ENCODE measurements around the gene FGD3.
A peak's percentile ranks its signal among the peaks of the same experiment; 100 is the strongest.

Gene FGD3

DNA sequence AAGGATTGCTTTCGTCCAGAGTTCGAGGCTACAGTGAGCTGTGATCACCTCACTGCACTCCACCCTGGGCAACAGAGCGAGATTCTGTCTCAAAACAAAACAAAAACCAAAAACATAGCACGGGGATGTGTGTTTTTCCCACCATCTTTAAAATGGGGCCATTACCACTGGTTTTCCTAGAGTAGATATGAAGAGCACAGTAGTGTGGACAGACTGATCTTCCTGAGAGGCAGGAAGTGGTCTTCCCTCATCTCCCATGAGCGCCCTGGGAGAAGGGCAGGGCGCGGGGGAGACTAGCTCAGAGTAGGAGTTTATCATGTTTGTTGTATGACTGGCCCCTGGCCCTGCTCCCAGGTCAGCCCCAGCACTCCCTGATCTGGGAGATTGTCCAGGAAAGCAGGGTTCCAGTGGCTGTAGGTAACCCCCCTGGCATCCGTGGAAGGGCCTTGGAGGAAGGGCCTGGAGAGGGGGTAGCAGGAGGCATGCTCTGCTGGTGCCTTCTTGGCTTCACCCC, 113.5 kb downstream of the FGD3 start:
- peak; percentile 67 for FAIRE-seq
- TF ChIP-seq POLR2AphosphoS5 (IDR thresholded peaks at IDR 0.05; ENCODE audit: low read depth, low read length), result no peak
- TF ChIP-seq TAF1 (IDR thresholded peaks at IDR 0.05; ENCODE audit: borderline replicate concordance, low read depth, low read length), result no peak
- no peak for TF ChIP-seq POLR2A (IDR thresholded peaks at IDR 0.05; ENCODE audit: low read depth, low read length)
- no peak for DNase-seq (ENCODE audit: insufficient read length)

DNA sequence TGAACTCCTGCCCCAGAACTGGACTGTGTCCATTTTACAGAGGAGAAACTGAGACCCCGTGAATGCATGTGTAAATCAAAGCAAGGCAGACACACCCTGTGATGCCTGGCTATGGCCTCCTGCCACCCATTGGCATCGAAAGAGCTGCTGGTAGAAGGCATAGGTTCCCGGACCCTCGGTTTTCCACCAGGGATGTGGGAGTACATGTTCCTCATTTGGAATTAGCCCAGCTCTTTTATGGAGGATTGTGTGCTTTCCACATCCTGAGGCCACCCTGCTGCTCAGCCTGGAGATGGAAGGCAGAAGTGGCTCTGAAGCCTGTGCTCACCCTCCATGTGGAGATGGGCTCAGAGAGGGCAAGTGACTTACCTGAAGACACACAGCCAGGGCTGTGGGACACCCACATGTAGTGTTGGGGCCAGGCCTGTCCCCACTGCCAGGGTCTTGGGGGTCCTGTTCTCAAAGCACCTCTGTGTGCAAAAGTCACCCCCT, 114.0 kb downstream of the FGD3 start:
- no peak for FAIRE-seq
- TF ChIP-seq POLR2AphosphoS5 (IDR thresholded peaks at IDR 0.05; ENCODE audit: low read depth, low read length) (no peak), POLR2A (IDR thresholded peaks at IDR 0.05; ENCODE audit: low read depth, low read length) (no peak), TAF1 (IDR thresholded peaks at IDR 0.05; ENCODE audit: borderline replicate concordance, low read depth, low read length) (no peak)
- no peak for DNase-seq (ENCODE audit: insufficient read length)

DNA sequence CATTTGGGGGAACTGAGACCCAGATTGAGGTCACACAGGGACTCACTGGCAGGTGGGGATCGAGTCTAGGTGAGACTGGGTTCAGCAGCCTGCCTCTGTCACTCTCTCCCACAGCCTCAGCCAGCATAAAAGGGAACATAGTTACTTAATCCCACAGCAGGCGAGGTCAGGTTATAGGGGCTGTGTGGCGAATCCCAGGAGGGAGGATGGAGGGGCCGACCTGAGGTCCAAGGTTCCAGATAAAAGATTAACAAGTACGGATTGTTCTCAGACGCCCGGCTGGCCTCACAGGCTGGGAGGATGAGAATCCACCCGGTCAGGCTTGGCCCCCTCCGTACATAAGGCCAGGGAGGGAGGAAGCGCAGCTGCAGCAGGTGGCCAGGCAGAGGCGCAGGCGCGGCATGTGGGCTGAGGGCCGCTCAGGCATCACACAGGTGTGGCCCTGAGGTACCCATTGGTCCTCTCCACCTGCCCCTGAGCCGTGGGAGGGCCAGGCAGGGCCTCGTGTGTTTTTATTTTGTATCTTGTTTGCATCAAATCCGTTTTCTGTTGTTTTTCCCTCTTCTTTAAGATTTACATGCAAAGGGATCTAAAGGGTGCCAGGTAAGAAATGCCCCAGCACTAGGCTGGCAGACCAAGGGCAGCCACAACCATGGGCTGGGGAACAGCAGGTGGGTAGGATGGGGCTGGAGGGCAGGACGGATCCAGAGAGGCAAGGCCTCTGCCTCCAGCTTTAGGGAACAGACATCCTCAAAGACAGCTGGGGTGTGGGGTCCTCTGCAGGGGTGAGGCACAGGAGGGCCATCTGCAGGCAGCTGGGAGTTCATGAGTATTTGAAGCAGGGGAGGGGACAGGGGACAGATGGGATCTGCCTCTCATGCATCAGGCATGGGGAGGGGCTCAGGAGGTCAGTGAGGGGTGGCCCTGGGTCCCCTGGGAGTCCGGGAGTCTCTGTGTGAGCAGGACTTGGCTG, 114.8 kb downstream of the FGD3 start:
- DNase-seq (ENCODE audit: insufficient read length) (peak; percentile 56), FAIRE-seq (peak; percentile 94)
- TF ChIP-seq POLR2A (IDR thresholded peaks at IDR 0.05; ENCODE audit: low read depth, low read length) (no peak), TAF1 (IDR thresholded peaks at IDR 0.05; ENCODE audit: borderline replicate concordance, low read depth, low read length) (0 out of 2 replicates have a peak, but pooled peaks have one; percentile 17), POLR2AphosphoS5 (IDR thresholded peaks at IDR 0.05; ENCODE audit: low read depth, low read length) (0 out of 2 replicates have a peak, but pooled peaks have one; percentile 49)

DNA sequence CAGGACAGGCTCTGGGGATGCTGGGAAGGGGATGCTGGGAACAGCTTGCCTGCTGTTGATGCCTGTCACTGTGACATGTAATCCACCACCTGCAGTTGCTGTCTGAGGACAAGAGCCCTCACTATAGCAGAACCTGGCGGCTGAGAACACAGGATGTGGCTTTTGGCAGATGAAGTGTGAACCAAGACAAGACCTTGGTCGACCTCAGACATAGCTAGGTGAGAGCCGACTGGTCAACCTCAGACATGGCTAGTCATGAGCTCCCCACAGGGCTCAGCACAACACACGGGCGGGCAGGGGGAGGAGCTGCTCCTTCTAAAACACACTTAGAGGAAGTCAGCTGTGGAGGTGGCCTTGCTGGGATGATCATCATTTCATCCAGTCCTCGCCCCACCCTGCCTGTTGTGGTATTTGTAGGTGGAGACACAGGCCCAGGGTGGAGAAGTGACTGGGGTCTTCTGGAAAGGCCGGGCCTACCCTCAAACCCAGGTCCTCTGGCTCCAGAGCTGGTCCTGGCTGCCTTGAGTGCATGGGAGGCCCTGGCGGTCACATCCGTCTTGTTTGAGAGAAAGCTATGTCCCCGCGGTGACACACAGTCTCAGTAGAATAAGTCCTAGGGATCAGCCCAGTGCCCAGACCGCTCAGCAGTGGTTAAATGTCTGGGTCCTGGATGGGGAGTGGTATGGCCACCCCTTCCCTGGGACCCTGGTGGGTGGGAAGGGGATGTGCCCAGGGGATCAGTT, 117.2 kb downstream of the FGD3 start:
- TF ChIP-seq POLR2A (IDR thresholded peaks at IDR 0.05; ENCODE audit: low read depth, low read length), result peak; percentile 60; the same call in 1 of the 2 replicates
- 0 out of 2 replicates have a peak, but pooled peaks have one; percentile 20 for TF ChIP-seq TAF1 (IDR thresholded peaks at IDR 0.05; ENCODE audit: borderline replicate concordance, low read depth, low read length)
- peak; percentile 76 for TF ChIP-seq POLR2AphosphoS5 (IDR thresholded peaks at IDR 0.05; ENCODE audit: low read depth, low read length)
- peak; percentile 99 for FAIRE-seq
- peak; percentile 88 for DNase-seq (ENCODE audit: insufficient read length)

DNA sequence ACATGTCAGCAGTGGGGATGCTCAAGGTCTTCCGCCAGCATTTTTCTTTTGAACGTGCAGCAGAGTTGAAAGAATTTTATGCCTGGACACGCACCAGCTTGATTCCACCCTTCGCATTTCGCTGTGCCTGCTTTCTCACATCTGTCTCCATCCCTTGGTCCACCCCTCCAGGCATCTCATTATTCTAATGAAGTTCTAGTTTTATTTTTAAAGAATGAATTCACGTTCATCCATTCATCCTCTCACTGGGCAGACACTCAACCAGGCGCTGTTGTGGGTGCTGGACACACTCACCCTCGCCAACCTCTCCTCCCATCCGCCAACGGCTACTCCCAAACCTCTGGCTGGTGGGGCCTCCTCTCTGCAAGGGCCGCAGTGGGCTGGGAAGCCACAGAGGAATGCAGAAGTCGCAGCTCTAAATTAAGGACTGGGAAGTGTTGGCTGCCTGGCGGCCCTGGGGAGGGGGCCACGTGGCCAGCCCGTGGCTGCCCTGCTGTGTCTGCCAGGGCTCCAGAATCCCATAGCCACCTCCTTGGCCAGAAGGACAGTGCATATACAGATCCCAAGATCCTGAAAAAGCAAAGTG, 117.9 kb downstream of the FGD3 start:
- FAIRE-seq, result no peak
- TF ChIP-seq TAF1 (IDR thresholded peaks at IDR 0.05; ENCODE audit: borderline replicate concordance, low read depth, low read length) (no peak), POLR2AphosphoS5 (IDR thresholded peaks at IDR 0.05; ENCODE audit: low read depth, low read length) (no peak), POLR2A (IDR thresholded peaks at IDR 0.05; ENCODE audit: low read depth, low read length) (no peak)
- DNase-seq (ENCODE audit: insufficient read length), result no peak

DNA sequence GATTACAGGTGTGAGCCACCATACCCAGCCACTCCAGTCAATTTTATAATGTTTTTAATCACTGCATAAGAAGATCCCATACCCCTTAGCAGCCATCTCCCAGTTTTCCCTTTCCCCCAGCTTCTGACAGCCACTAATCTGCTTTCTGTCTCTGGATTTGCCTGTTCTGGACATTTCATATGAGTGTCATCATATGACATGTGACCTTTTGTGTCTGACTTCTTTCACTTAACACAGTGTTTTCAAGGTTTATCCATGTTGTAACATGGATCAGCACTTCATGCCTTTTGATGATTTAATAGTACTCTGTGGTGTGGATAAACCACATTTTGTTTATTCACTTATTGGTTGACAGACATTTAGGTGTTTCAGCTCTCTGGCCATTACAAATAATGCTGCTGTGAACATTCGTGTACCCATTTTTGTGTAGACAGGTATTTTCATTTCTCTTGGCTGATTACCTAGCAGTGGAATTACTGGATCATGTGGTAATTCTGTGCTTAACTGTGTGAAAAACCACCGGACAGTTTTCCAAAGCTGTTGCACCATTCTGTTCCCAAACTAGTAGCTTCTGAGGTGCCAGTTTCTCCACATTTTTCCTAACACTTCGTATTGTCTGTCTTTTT, 119.8 kb downstream of the FGD3 start:
- DNase-seq (ENCODE audit: insufficient read length), result no peak
- no peak for TF ChIP-seq POLR2AphosphoS5 (IDR thresholded peaks at IDR 0.05; ENCODE audit: low read depth, low read length)
- no peak for TF ChIP-seq TAF1 (IDR thresholded peaks at IDR 0.05; ENCODE audit: borderline replicate concordance, low read depth, low read length)
- TF ChIP-seq POLR2A (IDR thresholded peaks at IDR 0.05; ENCODE audit: low read depth, low read length), result no peak
- FAIRE-seq, result no peak

DNA sequence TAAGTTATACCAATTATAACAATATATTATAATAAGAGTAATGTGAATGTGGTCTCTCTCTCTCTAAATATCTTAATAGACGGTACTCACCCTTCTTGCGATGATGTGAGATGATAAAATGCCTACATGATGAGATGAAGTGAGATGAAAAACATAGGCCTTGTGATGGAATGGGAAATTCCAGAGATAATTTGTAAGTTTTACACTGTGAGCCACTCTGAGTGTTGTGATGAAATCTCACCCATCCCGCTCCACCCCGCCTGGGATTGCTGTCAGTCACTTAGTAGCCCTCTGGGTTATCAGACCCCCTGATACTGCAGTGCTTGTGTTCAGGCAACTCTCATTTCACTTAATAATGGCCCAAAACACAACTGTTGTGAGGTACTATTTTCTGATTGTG, 121.6 kb downstream of the FGD3 start:
- FAIRE-seq (no peak), DNase-seq (ENCODE audit: insufficient read length) (no peak)
- TF ChIP-seq POLR2AphosphoS5 (IDR thresholded peaks at IDR 0.05; ENCODE audit: low read depth, low read length) (no peak), TAF1 (IDR thresholded peaks at IDR 0.05; ENCODE audit: borderline replicate concordance, low read depth, low read length) (no peak), POLR2A (IDR thresholded peaks at IDR 0.05; ENCODE audit: low read depth, low read length) (no peak)

DNA sequence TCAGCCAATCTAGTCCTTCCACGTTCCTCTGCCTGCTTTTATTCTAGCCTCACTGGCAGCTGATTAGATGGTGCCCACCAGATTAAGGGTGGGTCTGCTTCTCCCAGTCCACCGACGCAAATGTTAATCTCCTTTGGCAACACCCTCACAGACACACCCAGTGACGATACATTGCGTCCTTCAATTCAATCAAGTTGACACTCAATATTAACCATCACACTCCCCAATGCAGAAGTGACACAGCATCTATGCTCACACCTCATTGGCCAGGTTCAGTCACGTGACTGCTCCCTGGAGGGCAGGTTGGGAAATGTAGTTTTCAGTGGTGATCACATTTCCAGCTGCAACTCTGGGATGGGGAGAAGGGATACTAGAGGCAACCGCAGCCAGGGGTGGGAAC, 124.1 kb downstream of the FGD3 start:
- peak; percentile 24 for FAIRE-seq
- no peak for DNase-seq (ENCODE audit: insufficient read length)

DNA sequence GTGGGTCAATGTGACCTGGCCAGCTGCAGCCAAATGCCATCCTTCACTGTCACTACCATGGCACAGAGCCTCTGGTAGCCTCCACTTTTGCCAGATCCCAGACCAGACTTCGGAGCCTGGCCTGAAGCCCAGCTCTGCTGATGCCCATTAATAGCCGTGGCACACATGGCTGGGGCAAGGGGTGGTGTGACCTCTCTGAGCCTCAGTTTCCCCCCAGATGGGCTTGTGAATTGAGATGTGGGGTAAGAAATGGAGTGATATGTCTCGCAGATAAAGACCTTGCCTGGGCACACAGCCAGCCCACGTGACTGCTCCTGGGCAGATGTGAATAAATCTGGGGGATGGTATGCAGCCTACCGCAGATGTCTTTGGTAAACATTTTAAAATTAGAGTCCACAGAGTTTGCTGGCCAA, 125.1 kb downstream of the FGD3 start:
- FAIRE-seq (no peak), DNase-seq (ENCODE audit: insufficient read length) (no peak)
- no peak for TF ChIP-seq POLR2A (IDR thresholded peaks at IDR 0.05; ENCODE audit: low read depth, low read length)
- no peak for TF ChIP-seq TAF1 (IDR thresholded peaks at IDR 0.05; ENCODE audit: borderline replicate concordance, low read depth, low read length)
- no peak for TF ChIP-seq POLR2AphosphoS5 (IDR thresholded peaks at IDR 0.05; ENCODE audit: low read depth, low read length)

More for the DNA sequence above, 124.1 kb downstream of the FGD3 start:
- no peak for TF ChIP-seq POLR2A (IDR thresholded peaks at IDR 0.05; ENCODE audit: low read depth, low read length)
- TF ChIP-seq TAF1 (IDR thresholded peaks at IDR 0.05; ENCODE audit: borderline replicate concordance, low read depth, low read length), result no peak
- no peak for TF ChIP-seq POLR2AphosphoS5 (IDR thresholded peaks at IDR 0.05; ENCODE audit: low read depth, low read length)

DNA sequence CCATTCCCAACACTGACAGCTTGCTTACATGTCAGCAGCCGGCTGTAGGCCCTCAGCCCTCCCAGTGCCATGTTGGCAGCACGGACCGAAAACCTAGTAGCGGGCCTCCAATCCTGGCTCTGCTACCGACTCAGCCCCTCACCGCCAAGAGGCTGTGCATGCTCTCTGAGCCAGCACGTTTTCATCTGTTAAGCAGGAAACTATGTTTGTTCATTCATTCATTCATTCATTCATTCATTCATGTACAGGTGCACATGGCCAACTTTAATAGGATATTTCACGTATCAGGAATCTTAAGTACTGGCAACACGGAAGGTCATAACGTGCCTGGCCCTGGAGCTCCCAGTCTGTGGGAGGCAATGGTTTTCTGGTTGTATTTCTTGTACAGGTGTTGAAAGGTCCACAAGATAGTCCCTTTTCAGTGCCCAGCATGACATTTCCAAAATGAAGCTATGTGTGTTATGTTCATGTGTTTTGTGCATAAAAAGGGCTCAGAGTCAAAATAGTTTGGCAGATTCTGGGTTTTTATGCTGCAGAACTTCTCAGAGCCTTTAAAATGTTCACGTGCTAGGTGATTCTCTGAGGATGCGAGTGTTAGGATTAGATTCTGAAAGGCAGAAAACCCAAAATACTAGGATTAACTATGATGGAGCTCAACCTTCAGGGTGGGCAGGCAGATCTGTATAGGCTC, 128.9 kb downstream of the FGD3 start:
- no peak for FAIRE-seq

More for the DNA sequence above, 128.9 kb downstream of the FGD3 start:
- DNase-seq (ENCODE audit: insufficient read length), result no peak
- TF ChIP-seq TAF1 (IDR thresholded peaks at IDR 0.05; ENCODE audit: borderline replicate concordance, low read depth, low read length), result no peak
- TF ChIP-seq POLR2AphosphoS5 (IDR thresholded peaks at IDR 0.05; ENCODE audit: low read depth, low read length), result no peak
